Measurements from ENCODE around the gene MAP4K1.
"Not testable (repeated sequence)": the region's sequence is repeated elsewhere in the genome, so short reads cannot be mapped to it uniquely, and the experiment has no call there.

Gene MAP4K1

GRCh38 chr19:38565691-38566105, 52.1 kb downstream of the MAP4K1 start:
- no peak for DNase-seq

- DNase-seq = peak; percentile 32
These were observed 52.6 kb downstream of the MAP4K1 start for GRCh38 chr19:38564981-38565690.

DNA sequence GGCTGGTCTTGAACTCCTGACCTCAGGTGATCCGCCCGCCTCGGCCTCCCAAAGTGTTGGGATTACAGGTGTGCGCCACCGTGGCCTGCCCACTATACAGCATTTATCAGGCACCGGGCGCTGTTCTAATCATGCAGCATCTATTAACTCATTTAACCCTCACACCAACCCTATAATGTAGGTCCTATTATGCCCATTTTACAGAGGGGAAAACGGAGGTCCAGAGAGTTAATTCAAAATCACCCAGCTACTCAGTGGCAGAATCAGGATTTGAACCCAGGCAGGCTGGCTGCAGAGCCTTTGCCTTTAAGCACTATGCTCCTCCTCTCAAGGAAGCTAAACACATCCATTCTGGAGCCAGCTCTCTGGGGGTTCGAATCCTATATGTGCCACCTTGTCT, 54.3 kb downstream of the MAP4K1 start:
- DNase-seq = no peak

- DNase-seq = no peak
These were observed 55.7 kb downstream of the MAP4K1 start for GRCh38 chr19:38562096-38562495.

DNA sequence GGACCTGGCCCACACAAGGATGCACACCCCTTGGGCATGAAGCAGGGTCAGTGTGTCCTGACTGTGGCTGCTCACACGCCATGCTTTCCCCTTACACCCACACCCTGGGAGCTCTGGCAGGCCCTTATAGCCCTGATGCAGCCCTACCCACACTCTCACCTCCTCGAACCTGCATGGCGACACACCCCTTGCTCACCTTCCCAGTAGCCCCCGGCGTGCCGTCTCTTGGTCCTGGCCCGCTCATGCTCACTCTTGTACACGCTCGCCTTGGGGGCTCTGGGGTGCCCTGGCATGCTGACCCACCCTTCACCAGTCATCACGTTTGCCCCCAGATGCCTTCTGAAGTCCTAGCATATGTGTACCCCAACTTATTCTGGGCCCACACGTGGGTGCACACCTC, 56.1 kb downstream of the MAP4K1 start:
- no peak for DNase-seq

DNA sequence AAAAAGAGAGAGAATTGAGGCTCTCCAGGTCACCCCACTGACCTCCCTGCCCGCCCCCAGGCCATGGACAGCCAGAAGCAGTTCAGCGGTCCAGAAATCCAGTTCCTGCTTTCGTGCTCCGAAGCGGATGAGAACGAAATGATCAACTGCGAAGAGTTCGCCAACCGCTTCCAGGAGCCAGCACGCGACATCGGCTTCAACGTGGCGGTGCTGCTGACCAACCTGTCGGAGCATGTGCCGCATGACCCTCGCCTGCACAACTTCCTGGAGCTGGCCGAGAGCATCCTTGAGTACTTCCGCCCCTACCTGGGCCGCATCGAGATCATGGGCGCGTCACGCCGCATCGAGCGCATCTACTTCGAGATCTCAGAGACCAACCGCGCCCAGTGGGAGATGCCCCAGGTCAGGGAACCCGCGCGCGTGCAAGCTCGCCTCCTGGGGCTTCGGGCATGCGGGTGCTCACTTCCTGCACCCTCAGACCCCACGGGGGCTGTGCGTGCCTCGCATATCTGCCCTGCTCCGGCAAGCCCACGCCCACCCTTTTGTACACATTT, 56.6 kb downstream of the MAP4K1 start:
- DNase-seq = no peak

GRCh38 chr19:38559428-38560401, 58.0 kb downstream of the MAP4K1 start:
- peak; percentile 23 for DNase-seq

DNA sequence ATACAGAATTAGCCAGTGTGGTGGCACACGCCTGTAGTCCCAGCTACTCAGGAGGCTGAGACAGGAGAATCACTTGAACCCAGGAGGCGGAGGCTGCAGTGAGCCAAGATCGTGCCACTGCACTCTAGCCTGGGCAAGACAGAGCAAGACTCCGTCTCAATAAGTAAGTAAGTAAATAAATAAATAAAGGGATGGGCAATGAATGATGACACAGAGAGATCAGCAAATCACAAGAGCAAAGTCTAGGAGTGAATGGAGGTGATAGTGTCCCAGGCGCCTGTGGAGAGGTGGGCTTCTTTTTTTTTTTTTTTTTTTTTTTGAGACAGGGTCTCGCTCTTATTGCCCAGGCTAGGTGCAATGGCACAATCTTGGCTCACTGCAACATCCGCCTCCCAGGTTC, 58.8 kb downstream of the MAP4K1 start:
- DNase-seq = not testable (repeated sequence)

GRCh38 chr19:38557205-38557799, 60.5 kb downstream of the MAP4K1 start:
- no peak for DNase-seq

DNA sequence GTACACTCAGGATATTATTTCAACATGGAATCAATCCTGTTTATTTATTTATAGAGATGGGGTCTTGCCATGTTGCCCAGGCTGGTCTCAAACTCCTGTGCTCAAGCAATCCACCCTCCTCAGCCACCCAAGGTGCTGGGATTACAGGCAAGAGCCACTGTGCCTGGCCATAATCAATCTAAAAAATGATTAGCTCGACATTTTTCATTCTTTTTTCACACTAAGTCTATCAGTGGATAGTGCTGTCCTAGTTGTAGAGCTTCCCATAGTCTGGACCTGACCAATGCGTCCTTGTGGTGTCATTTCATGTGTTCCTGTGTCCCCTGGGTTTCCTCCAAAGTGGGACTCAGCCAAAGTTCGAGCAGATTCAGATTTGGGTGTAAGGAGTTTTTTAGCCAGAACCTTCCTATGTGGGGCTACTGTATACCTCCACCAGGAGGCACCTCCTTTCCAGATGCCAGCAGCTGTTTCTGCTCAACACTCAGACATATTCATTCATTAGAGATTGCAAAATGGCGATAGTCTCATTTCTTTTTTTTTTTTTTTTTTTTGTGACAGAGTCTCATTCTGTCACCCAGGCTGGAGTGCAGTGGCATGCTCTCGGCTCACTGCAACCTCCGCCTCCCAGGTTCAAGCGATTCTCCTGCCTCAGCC, 61.1 kb downstream of the MAP4K1 start:
- no peak for DNase-seq

DNA sequence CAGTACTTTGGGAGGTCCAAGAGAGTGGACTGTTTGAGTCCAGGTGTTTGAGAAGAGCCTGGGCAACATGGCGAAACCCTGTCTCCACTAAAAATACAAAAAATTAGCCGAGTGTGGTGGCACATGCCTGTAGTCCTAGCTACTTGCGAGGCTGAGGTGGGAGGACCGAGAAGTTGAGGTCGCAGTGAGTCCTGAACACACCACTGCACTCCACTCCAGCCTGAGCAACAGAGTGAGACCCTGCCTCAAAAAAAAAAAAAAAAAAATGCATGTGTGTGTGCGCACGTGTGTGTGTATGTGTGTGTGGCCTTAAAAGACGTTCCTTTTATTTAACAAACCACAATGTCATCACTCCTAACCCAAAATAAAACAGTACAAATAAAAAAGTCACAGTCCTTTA, 62.6 kb downstream of the MAP4K1 start:
- no peak for DNase-seq

GRCh38 chr19:38554676-38555141, 63.0 kb downstream of the MAP4K1 start:
- DNase-seq = no peak

DNA sequence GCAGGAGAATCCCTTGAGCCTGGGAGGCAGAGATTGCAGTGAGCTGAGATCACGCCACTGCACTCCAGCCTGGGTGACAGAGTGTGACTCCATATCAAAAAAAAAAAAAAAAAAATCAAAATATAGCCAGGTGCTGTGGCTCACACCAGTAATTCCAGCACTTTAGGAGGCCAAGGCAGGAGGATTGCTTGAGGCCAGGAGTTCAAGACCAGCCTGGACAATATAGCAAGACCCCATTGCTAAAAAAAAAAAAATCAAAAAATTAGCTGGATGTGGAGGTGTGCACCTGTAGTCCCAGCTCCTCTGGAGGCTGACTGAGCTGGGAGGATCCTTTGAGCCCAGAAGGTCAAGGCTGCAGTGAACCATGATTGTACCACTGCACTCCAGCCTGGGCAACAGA, 64.5 kb downstream of the MAP4K1 start:
- DNase-seq = not testable (repeated sequence)

- no peak for DNase-seq
These were observed 66.3 kb downstream of the MAP4K1 start for GRCh38 chr19:38551450-38551813.

DNA sequence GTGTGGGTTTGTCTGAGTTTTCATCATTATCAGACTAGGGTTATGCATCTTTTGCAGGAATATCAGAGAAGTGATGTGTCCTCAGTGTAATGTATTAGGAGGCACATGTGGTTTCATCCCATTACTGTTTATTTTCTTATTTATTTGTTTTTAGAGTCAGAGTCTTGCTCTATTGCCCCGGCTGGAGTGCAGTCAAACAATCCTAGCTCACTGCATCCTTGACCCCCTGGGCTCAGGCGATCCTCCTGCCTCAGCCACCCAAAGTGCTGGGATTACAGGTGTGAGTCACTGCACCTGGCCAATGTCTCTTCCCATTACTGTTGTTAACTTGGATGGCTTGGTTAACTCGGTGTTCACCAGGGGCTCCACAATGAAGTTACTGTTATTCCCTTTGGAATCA, 67.4 kb downstream of the MAP4K1 start:
- no peak for DNase-seq

DNA sequence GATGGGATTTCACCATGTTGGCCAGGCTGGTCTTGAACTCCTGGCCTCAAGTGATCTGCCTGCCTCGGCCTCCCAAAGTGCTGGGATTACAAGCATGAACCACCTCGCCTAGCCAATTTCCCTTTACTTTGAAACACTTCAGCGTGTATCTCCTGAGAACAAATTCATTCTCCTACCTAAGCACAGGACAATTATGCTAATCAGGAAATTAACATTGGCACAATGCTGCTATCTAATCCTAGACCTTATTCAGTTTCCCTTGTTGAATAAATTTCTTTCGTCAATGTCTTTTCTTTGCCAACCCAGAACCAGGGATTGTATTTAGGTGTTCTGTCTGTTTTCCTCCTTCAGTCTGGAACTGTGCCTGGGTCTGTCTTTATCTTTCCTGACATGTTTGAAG, 67.8 kb downstream of the MAP4K1 start:
- DNase-seq = no peak

DNA sequence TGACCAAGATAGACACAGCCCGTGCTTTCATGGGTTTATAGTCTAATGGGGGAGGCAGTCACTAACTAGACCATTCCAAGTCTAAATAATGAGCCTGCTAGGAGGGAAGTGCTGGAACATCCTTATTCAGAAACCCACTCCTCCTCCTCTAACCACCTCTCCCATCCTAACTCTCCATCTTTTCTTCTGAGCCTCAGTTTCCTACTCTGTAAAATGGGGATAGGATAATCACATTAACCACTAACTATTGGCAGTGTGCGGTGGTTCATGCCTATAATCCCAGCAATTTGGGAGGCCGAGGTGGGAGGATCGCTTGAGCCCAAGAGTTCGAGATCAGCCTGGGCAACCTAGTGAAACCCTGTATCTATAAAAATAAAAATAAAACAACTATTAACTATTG, 68.7 kb downstream of the MAP4K1 start:
- no peak for DNase-seq

- no peak for DNase-seq
These were observed 70.3 kb downstream of the MAP4K1 start for GRCh38 chr19:38547421-38547820.

DNA sequence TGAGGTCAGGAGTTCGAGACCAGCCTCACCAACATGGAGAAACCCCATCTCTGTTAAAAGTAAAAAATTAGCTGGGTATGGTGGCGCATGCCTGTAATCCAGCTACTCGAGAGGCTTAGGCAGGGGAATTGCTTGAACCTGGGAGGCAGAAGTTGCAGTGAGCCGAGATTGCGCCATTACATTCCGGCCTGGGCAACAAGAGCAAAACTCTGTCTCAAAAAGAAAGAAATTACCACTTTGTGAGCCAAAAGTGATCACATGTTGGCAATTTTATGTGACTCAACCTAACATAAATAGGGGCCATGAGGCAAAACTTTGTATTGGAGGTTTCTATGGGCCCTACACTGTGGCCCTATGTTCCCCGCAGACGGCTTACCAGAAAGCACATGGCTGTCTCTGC, 72.2 kb downstream of the MAP4K1 start:
- DNase-seq = no peak

- DNase-seq = no peak
These were observed 73.0 kb downstream of the MAP4K1 start for GRCh38 chr19:38544569-38545315.

- peak; percentile 75 for DNase-seq
These were observed 73.8 kb downstream of the MAP4K1 start for GRCh38 chr19:38543807-38544568.
